Measurements from ENCODE around the gene CD82.

Gene CD82

GRCh38 chr11:44572884-44573283 lies 7.4 kb downstream of the CD82 start:
- no peak for TF ChIP-seq CTCF (IDR thresholded peaks at IDR 0.05)

GRCh38 chr11:44573333-44573732 lies 7.9 kb downstream of the CD82 start:
- no peak for TF ChIP-seq CTCF (IDR thresholded peaks at IDR 0.05)

GRCh38 chr11:44574610-44575287 lies 9.3 kb downstream of the CD82 start:
- no peak for TF ChIP-seq CTCF (IDR thresholded peaks at IDR 0.05)

- TF ChIP-seq CTCF (IDR thresholded peaks at IDR 0.05): no peak
Measured at GRCh38 chr11:44575288-44575672, 9.8 kb downstream of the CD82 start.

- no peak for TF ChIP-seq CTCF (IDR thresholded peaks at IDR 0.05)
Measured at GRCh38 chr11:44575962-44576361, 10.5 kb downstream of the CD82 start.

- no peak for TF ChIP-seq CTCF (IDR thresholded peaks at IDR 0.05)
Measured at GRCh38 chr11:44576656-44577055, 11.2 kb downstream of the CD82 start.

- TF ChIP-seq CTCF (IDR thresholded peaks at IDR 0.05): no peak
Measured at GRCh38 chr11:44577231-44577830, 11.9 kb downstream of the CD82 start.

Data from LNCAP (cell line).